WTC11 (cell line): ENCODE data around the gene BCO2.

ENCODE experiments used
- ATF6 ChIP-seq: sonication (generic); formaldehyde crosslinking; IDR thresholded peaks from 2 replicates; pipeline ENCODE4 v1.8.1; 2023; ENCODE audit warnings: mild to moderate bottlenecking, missing genetic modification reagents
- CREB1 ChIP-seq: sonication (generic); formaldehyde crosslinking; IDR thresholded peaks from 2 replicates; pipeline ENCODE4 v1.8.0; 2023; ENCODE audit warnings: mild to moderate bottlenecking, missing genetic modification reagents
- CTCF ChIP-seq: fragments of 200-600 bp; IDR thresholded peaks from 2 replicates; pipeline ENCODE4 v1.8.0; 2022; ENCODE audit warnings: antibody characterized with exemption
- E2F1 ChIP-seq: sonication (generic); formaldehyde crosslinking; IDR thresholded peaks from 2 replicates; pipeline ENCODE4 v1.8.0; 2022; ENCODE audit warnings: mild to moderate bottlenecking, missing genetic modification reagents
- ETV6 ChIP-seq: sonication (generic); formaldehyde crosslinking; IDR thresholded peaks from 2 replicates; pipeline ENCODE4 v1.8.1; 2022; ENCODE audit warnings: mild to moderate bottlenecking, missing genetic modification reagents
- PRDM15 ChIP-seq: sonication (generic); formaldehyde crosslinking; IDR thresholded peaks from 2 replicates; pipeline ENCODE4 v1.8.0; 2022; ENCODE audit warnings: missing genetic modification reagents
- USF2 ChIP-seq: sonication (generic); formaldehyde crosslinking; IDR thresholded peaks from 2 replicates; pipeline ENCODE4 v1.8.1; 2023; ENCODE audit warnings: mild to moderate bottlenecking, missing genetic modification reagents, moderate library complexity
- ZNF425 ChIP-seq: fragments of 250-450 bp; sonication (Bioruptor Pico); conservative IDR thresholded peaks from 2 replicates; pipeline ENCODE4 v1.9.0; 2021; ENCODE audit warnings: mild to moderate bottlenecking

GRCh38 chr11:112150517-112150916 lies 24.8 kb upstream of the BCO2 start:
- TF ChIP-seq ATF6 = no peak
- no peak for TF ChIP-seq ETV6 (CRISPR knock-in tag)
- no peak for TF ChIP-seq CREB1
- TF ChIP-seq E2F1 (CRISPR knock-in tag) = no peak
- TF ChIP-seq PRDM15 (CRISPR knock-in tag) = no peak
- no peak for TF ChIP-seq CTCF
- no peak for TF ChIP-seq USF2 (CRISPR knock-in tag)
- no peak for TF ChIP-seq ZNF425 (CRISPR knock-in tag)
